HL-60 (cell line): Measurements from ENCODE around the gene DKKL1.

Experiments
- DNase-seq, 2 experiments: peaks; one replicate each; pipeline ENCODE4 v3.0.0-alpha.2; 2010 to 2020; ENCODE audit warnings: low read depth in 1 of 2, low spot score in 1 of 2
- H3K27ac ChIP-seq: fragments of 250-450 bp; sonication (Bioruptor Pico); replicated peaks from 2 replicates; pipeline ENCODE4 v1.5.1; 2020; ENCODE audit warnings: mild to moderate bottlenecking, moderate library complexity
- H3K27me3 ChIP-seq: fragments of 250-450 bp; sonication (Bioruptor Pico); 2 replicates; pipeline ENCODE4 v1.5.1; 2021; ENCODE audit warnings: mild to moderate bottlenecking, moderate library complexity; ENCODE audit not compliant: insufficient read depth, poor library complexity, severe bottlenecking
- H3K4me3 ChIP-seq: replicated peaks from 2 replicates; pipeline ENCODE4 v1.5.1; 2011; ENCODE audit warnings: mild to moderate bottlenecking, control low read depth, low read length; ENCODE audit not compliant: insufficient read depth
- CTCF ChIP-seq: IDR thresholded peaks from one replicate; pipeline ENCODE4 v1.5.1; 2011; ENCODE audit warnings: low read length, control low read depth, inconsistent platforms; ENCODE audit not compliant: insufficient read depth
- GABPA ChIP-seq: IDR thresholded peaks from 2 replicates; pipeline ENCODE4 v1.6.1; 2012; ENCODE audit warnings: low read depth
- POLR2AphosphoS5 ChIP-seq: IDR thresholded peaks from 2 replicates; pipeline ENCODE4 v1.6.1; 2012; ENCODE audit warnings: low read depth
- SPI1 ChIP-seq: IDR thresholded peaks from 2 replicates; pipeline ENCODE4 v1.6.1; 2012; ENCODE audit warnings: low read depth, mild to moderate bottlenecking, borderline replicate concordance
- TF ChIP-seq, protein P1 (sequence below): IDR thresholded peaks from 2 replicates; pipeline ENCODE4 v1.6.1; 2012; ENCODE audit warnings: low read depth; ENCODE audit not compliant: insufficient replicate concordance

DKKL1 gene

GRCh38 chr19:49348305-49349189, 15.1 kb upstream of the DKKL1 start:
- no peak overlapping the region for H3K4me3 ChIP-seq
- H3K27me3 ChIP-seq: no peaks in the 10 kb centered on the region
- DNase-seq: no peak
- TF ChIP-seq POLR2AphosphoS5: no peak
- no peak for TF ChIP-seq CTCF
- TF ChIP-seq, protein P1, sequence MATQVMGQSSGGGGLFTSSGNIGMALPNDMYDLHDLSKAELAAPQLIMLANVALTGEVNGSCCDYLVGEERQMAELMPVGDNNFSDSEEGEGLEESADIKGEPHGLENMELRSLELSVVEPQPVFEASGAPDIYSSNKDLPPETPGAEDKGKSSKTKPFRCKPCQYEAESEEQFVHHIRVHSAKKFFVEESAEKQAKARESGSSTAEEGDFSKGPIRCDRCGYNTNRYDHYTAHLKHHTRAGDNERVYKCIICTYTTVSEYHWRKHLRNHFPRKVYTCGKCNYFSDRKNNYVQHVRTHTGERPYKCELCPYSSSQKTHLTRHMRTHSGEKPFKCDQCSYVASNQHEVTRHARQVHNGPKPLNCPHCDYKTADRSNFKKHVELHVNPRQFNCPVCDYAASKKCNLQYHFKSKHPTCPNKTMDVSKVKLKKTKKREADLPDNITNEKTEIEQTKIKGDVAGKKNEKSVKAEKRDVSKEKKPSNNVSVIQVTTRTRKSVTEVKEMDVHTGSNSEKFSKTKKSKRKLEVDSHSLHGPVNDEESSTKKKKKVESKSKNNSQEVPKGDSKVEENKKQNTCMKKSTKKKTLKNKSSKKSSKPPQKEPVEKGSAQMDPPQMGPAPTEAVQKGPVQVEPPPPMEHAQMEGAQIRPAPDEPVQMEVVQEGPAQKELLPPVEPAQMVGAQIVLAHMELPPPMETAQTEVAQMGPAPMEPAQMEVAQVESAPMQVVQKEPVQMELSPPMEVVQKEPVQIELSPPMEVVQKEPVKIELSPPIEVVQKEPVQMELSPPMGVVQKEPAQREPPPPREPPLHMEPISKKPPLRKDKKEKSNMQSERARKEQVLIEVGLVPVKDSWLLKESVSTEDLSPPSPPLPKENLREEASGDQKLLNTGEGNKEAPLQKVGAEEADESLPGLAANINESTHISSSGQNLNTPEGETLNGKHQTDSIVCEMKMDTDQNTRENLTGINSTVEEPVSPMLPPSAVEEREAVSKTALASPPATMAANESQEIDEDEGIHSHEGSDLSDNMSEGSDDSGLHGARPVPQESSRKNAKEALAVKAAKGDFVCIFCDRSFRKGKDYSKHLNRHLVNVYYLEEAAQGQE: no peak
- TF ChIP-seq GABPA: no peak
- no peak overlapping the region for H3K27ac ChIP-seq

DNA sequence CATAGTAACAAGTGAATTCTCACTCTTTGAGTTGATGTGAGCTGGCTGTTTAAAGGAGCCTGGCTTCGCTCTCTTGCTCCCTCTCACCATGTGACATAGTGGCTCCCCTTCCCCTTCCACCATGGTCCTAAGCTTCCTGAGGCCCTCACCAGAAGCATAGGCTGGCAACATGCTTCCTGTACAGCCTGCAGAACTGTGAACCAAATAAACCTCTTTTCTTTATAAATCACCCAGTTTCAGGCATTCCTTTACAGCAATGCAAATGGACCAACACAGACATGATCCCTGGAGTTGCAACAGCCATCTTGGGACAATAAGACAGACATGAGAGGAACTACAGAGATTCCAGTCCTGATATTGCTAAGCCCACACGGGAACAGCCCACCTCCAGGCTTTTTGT, 14.1 kb upstream of the DKKL1 start:
- no peak for DNase-seq
- Histone ChIP-seq H3K4me3 (no peak overlapping the region), H3K27me3 (no peaks in the 10 kb centered on the region), H3K27ac (no peak overlapping the region)
- TF ChIP-seq CTCF (no peak), POLR2AphosphoS5 (no peak), SPI1 (no peak), GABPA (no peak)
- TF ChIP-seq, protein P1: no peak

- peaks cover 2% of the 10 kb centered on the region for H3K27me3 ChIP-seq
- no peak overlapping the region for H3K4me3 ChIP-seq
- no peak overlapping the region for H3K27ac ChIP-seq
- TF ChIP-seq CTCF (no peak), SPI1 (peak; percentile 41; the same call in 1 of the 2 replicates)
- DNase-seq: peak; percentile 63 to 66
Measured at GRCh38 chr19:49355909-49356353, 7.7 kb upstream of the DKKL1 start.
